Osteocyte (in vitro differentiated cells): Measurements from ENCODE around the gene CDCP1. TPM values are rescaled to one million over a fixed set of nuclear protein-coding genes. Genes with fewer than 3 reads are reported as not detected.

Experiments
- DNase-seq: peaks from one replicate; pipeline ENCODE4 v3.0.0; 2021; ENCODE audit warnings: mixed read lengths; ENCODE audit not compliant: unreplicated experiment; ENCODE audit errors: extremely low spot score
- H3K27ac Mint-ChIP-seq: one replicate; pipeline ENCODE4 v1.8.0; 2021; ENCODE audit warnings: mild to moderate bottlenecking, mixed read lengths; ENCODE audit not compliant: unreplicated experiment
- H3K27me3 Mint-ChIP-seq: one replicate; pipeline ENCODE4 v1.8.0; 2021; ENCODE audit warnings: mixed read lengths; ENCODE audit not compliant: unreplicated experiment
- H3K36me3 Mint-ChIP-seq: one replicate; pipeline ENCODE4 v1.8.0; 2021; ENCODE audit warnings: mixed read lengths; ENCODE audit not compliant: unreplicated experiment
- H3K4me1 Mint-ChIP-seq: one replicate; pipeline ENCODE4 v1.8.0; 2021; ENCODE audit warnings: mixed read lengths; ENCODE audit not compliant: unreplicated experiment
- H3K4me3 Mint-ChIP-seq: one replicate; pipeline ENCODE4 v1.8.0; 2021; ENCODE audit warnings: mild to moderate bottlenecking, moderate library complexity, mixed read lengths; ENCODE audit not compliant: unreplicated experiment
- H3K9me3 Mint-ChIP-seq: one replicate; pipeline ENCODE4 v1.8.0; 2021; ENCODE audit warnings: mixed read lengths; ENCODE audit not compliant: unreplicated experiment
- CTCF ChIP-seq: fragments of 200-600 bp; sonication (generic); IDR thresholded peaks from 2 replicates; pipeline ENCODE4 v1.5.0; 2021; ENCODE audit warnings: antibody characterized with exemption, mild to moderate bottlenecking, moderate library complexity
- total RNA-seq: library from RNA; stranded (reverse); gene quantifications from 2 replicates; pipeline ENCODE4 v1.2.1, GENCODE V29; 2021

CDCP1 gene
- total RNA-seq, 1 donor from 2014 or later = 2.3 TPM

DNA sequence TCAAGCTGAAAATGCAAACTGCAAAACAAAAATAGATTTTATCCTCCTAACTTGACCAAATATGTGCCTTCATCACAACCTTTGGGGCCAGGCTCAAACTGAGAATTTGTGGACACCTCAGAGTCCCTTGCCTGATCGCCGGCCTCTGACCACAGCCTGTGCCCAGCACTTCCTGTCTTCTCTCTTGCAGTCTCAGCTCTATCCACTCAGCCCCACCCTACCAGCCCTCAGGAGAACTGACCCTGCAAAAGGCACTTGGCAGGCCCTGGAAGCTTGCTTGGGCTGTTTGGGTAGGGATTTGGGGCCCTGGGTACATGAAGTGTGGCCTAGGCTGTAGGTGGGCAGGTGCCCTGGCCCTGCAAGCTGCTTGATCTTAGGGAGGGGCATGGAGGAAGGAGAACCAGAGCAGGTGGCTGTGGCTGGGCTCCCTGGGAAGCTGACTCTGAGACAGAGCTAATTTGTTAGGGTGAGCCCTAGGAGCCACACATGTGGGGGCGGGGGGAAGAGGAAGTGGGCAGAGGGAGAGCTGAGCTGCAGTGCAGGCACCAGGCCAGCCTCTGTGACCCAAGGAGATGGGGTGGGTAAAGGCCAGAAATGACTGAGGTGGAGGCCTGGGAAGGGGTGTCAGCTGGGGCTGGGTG lies 111.4 kb downstream of the CDCP1 start:
- Mint-ChIP-seq H3K4me1 (peaks cover 50% of the 10 kb centered on the region), H3K27ac (peak overlapping the region; percentile 84), H3K4me3 (peak overlapping the region; percentile 51), H3K9me3 (no peaks in the 10 kb centered on the region), H3K36me3 (peaks cover 6% of the 10 kb centered on the region), H3K27me3 (no peaks in the 10 kb centered on the region)
- DNase-seq = no peak
- TF ChIP-seq CTCF = no peak

GRCh38 chr3:45033791-45034190 lies 112.4 kb downstream of the CDCP1 start:
- DNase-seq = no peak
- Mint-ChIP-seq H3K4me3 (no peak overlapping the region), H3K9me3 (no peaks in the 10 kb centered on the region), H3K36me3 (peaks cover 6% of the 10 kb centered on the region), H3K27me3 (no peaks in the 10 kb centered on the region), H3K4me1 (peaks cover 58% of the 10 kb centered on the region), H3K27ac (peak overlapping the region; percentile 84)
- no peak for TF ChIP-seq CTCF

Other genes starting within 250 kb of the CDCP1 start
- gene ZDHHC3, start 170.2 kb downstream of the CDCP1 start, total RNA-seq = 90.3 and 96.6 TPM in 2 replicates
- 36.7 and 39.8 TPM in 2 replicates for gene EXOSC7, start 170.1 kb downstream of the CDCP1 start, total RNA-seq
- gene CLEC3B, start 120.1 kb downstream of the CDCP1 start, total RNA-seq = 166 and 181 TPM in 2 replicates
- gene TMEM158, start 79.9 kb upstream of the CDCP1 start, total RNA-seq = 15.0 and 15.1 TPM in 2 replicates
- 18.8 and 20.8 TPM in 2 replicates for gene LARS2, start 242.2 kb upstream of the CDCP1 start, total RNA-seq